ENCODE data around the gene PADI4. TPM values are rescaled to one million over a fixed set of nuclear protein-coding genes. Genes with fewer than 3 reads are reported as not detected.
"Not testable (repeated sequence)": the region's sequence is repeated elsewhere in the genome, so short reads cannot be mapped to it uniquely, and the experiment has no call there.

PADI4 gene
- total RNA-seq, 1 donor from 2014 or later, result 3.8 TPM

DNA sequence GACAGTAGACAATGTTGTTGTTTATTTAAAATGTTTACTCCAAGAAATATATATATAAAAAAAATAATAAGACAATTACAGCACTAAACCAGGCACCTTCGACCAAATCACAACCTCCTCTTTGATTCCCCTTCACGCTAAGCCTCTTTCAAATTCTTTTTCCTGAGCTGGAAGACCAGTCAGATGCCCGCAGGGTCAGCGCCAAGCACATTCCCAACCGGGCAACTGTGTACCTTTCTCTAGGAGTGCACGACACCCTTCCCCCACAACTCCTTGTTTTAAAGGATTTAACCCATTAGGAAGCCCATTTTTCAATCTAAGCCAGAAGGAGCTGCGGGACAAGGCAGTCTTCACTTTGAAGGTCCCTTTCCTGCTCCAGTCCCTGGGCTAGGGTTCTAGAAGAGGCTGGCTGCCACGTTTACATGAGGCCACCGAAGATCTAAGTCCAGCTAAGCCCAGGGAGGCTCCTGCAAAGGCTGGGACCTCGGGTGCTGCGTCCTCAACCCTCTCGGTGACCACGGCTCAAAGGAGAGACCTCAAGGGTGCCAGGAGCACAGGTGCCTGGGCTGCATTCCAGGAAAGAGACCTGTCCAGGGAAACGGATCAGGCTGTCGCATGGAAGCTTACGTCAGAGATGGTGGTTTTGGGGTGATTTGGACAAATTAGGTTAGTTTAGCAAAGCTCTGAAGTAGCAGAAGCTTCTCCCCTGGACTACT is 98.9 kb downstream of the PADI4 start:
- ATAC-seq; DNase-seq (ENCODE audit: low spot score): not testable (repeated sequence)
- intact Hi-C loops (cut with DNase I), result loop anchor here (10.0 kb wide), 1 partner anchor 272 kb away; no protein-coding TSS in a partner anchor

- ATAC-seq; DNase-seq (ENCODE audit: low spot score): not testable (repeated sequence)
- intact Hi-C loops (cut with DNase I), result loop anchor here (10.0 kb wide), 1 partner anchor 273 kb away; no protein-coding TSS in a partner anchor
Measured at GRCh38 chr1:17407786-17408514, 100.0 kb downstream of the PADI4 start.

- ATAC-seq, result no peak
- DNase-seq (ENCODE audit: low spot score), result no peak
- intact Hi-C loops (cut with DNase I), result loop anchor here (10.0 kb wide), 1 partner anchor 275 kb away; no protein-coding TSS in a partner anchor
Measured at GRCh38 chr1:17409391-17409811, 101.4 kb downstream of the PADI4 start.

DNA sequence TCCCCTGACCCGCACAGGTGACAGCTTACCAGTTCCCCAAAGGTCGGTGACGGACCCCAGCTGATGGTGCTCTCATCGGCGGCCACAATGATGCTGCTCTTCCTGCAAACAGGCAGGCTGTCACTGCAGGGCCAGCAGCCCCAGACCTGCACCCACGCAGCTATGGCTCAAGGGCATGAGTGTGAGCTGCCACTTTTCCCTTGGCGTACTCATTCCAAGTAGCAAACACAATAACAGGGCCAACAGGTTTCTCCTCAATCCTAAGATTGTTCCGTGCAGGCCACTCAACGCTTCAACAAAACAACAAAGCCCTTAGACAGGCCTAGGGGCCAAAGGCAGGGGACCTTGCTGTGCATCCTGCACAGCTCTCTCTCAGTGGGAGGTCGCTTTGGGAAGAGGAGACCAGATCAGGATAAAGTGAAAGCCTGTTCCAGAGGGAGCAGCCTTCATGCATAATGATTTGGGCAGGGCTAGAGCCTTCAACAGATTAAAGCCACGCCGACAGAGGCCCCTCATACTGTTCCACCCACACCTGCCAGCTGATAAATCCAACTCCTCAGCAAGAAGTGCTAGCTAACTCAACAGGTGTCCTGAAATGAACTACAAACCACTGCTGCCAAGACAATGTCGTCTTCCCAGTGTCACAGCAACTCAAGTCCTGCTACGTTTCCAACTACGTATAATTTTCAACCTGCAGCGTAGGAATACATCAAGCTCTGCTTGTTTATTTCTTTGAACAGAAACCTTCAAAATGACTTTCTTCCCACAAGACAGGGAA is 104.3 kb downstream of the PADI4 start:
- intact Hi-C loops (cut with DNase I), result no loop called here
- no peak for ATAC-seq
- DNase-seq (ENCODE audit: low spot score), result no peak

Small RNA genes within 50 kb of the gene (microRNA-seq; reads per million reads assigned to microRNA genes)
- gene MIR3972, result not detected

Other genes starting within 250 kb of the PADI4 start
- gene PADI2, start 188.7 kb upstream of the PADI4 start, total RNA-seq, result 21.2 TPM
- gene PADI1, start 103.1 kb upstream of the PADI4 start, total RNA-seq, result not detected
- gene PADI3, start 59.1 kb upstream of the PADI4 start, total RNA-seq, result not detected
- gene PADI6, start 64.0 kb downstream of the PADI4 start, total RNA-seq, result not detected
- 29.6 TPM for gene RCC2, start 131.5 kb downstream of the PADI4 start, total RNA-seq
- 34.3 TPM for gene ARHGEF10L, start 231.5 kb downstream of the PADI4 start, total RNA-seq

All from sciatic nerve (tissue), 2 donors.